OCI-LY3 (cell line): Measurements from ENCODE around the gene SUPT3H.

ENCODE experiments used
- EZH2phosphoT487 ChIP-seq: fragments of 200-600 bp; shearing (Covaris generic); IDR thresholded peaks from 2 replicates; pipeline ENCODE4 v1.6.1; 2018; ENCODE audit warnings: antibody characterized with exemption, mixed run types, low read depth
- TF ChIP-seq, protein P1 (sequence below): fragments of 200-600, 300-600 bp; sonication (generic); IDR thresholded peaks from 2 replicates; pipeline ENCODE4 v1.5.1; 2014; ENCODE audit warnings: antibody characterized with exemption, low read length, low read depth

- TF ChIP-seq, protein P1, sequence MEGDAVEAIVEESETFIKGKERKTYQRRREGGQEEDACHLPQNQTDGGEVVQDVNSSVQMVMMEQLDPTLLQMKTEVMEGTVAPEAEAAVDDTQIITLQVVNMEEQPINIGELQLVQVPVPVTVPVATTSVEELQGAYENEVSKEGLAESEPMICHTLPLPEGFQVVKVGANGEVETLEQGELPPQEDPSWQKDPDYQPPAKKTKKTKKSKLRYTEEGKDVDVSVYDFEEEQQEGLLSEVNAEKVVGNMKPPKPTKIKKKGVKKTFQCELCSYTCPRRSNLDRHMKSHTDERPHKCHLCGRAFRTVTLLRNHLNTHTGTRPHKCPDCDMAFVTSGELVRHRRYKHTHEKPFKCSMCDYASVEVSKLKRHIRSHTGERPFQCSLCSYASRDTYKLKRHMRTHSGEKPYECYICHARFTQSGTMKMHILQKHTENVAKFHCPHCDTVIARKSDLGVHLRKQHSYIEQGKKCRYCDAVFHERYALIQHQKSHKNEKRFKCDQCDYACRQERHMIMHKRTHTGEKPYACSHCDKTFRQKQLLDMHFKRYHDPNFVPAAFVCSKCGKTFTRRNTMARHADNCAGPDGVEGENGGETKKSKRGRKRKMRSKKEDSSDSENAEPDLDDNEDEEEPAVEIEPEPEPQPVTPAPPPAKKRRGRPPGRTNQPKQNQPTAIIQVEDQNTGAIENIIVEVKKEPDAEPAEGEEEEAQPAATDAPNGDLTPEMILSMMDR, result no peak
- TF ChIP-seq EZH2phosphoT487, result no peak
Observed at GRCh38 chr6:44788387-44788981, 589.2 kb downstream of the SUPT3H start.
